Measurements from ENCODE around the gene PRAC1.

DNA sequence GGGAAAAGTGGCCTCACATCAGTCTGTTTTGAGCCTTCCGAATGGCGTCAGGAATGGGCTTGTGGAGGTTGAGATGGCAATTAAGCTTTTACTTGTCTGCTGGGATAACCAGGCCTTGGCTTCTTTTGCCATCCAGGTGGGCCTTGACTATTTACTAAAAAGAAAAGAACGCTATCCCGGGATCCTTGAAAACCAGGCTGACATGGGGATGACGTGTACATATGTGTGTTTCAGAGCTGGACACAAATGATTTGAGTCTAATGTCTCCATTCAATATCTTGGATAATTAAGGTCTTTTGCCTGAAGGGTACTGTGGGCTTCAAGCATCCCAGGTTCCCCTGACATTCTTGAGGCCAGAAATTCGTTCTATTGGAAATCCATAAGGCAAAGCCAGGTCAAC, 38.8 kb upstream of the PRAC1 start:
- TF ChIP-seq CTCF (IDR thresholded peaks at IDR 0.05): no peak
- TF ChIP-seq POLR2A (IDR thresholded peaks at IDR 0.05): no peak
- TF ChIP-seq POLR2AphosphoS5 (IDR thresholded peaks at IDR 0.05; ENCODE audit: insufficient read depth in 1 of 2, low read depth in 1 of 2): no peak

Measured in vagina (tissue), 2 donors.